Activated T-helper 1 cell treated with Interleukin-2 at 50 U/mL for 16 hours (primary cell): Measurements from ENCODE around the gene NLRP5.
A peak's percentile ranks its signal among the peaks of the same experiment; 100 is the strongest.
"Not testable (repeated sequence)": the region's sequence is repeated elsewhere in the genome, so short reads cannot be mapped to it uniquely, and the experiment has no call there.

Experiments used
- DNase-seq: peaks from one replicate; pipeline ENCODE4 v3.0.0-alpha.2; 2020; ENCODE audit warnings: low read depth

NLRP5 gene

DNA sequence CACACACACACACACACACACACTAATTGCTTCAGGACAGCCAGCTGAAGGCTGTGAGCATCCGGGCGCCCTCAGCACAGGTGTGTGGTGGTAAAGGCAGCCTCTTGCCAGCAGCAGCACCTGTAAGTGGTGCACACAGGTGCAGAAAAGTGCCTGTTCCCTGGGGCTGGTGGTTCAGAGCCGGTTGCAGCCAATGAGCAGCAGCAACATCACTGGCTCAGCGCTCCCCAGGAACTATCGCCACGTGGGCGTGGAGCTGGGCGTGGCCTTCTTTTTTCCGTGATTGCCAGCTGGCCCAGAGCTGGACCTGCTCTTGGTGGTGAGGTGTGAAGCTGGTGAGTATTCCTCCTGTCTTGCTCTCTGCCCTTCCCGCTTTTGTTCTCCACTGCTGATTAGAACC, at the start of gene NLRP5:
Gene NLRP5, plus strand, starts transcription at position 289 of the 400 bp plus-strand sequence.
- DNase-seq, result no peak

DNA sequence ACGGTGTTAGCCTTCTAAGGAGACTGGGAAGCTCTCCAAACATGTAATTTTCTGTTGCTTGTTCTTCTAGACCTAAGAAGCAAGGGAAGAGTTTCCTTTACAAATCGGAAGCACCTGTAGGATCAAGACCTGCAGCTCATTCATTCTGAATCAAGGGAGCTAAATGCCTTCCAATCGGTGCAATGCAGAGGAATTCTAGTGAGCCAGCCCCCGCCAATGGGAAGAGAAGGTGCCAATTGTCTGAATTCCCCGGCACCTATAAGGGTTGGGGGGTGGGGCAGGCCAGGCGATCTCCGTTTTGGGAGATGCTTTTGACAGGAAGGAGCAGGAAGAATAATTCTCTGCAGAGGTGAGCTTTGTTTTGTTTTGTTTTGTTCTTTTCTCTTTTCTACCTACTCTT, 47.4 kb upstream of the NLRP5 start:
- DNase-seq, result no peak

DNA sequence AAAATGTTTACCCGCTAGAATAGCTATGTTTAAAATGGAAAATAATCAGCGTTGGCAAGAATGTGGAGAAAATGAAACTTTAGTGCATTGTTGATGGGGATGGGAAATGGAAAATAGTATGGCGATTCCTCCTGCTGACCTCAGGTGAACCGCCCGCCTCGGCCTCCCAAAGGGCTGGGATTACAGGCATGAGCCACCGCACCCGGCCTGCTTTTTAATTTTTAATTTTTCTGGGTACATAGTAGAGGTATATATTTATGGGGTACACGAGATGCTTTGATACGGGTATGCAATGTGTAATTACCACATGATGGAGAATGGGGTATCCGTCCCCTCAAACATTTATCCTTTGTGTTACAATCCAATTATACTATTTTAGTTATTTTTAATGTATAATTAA, 46.3 kb upstream of the NLRP5 start:
- no peak for DNase-seq

- DNase-seq, result no peak
Observed at GRCh38 chr19:55947532-55947931, 39.0 kb upstream of the NLRP5 start, which contains the start of gene NLRP8. Gene NLRP8, plus strand, starts transcription at chr19:55947832.

- not testable (repeated sequence) for DNase-seq
Observed at GRCh38 chr19:55950566-55950965, 36.0 kb upstream of the NLRP5 start.

DNA sequence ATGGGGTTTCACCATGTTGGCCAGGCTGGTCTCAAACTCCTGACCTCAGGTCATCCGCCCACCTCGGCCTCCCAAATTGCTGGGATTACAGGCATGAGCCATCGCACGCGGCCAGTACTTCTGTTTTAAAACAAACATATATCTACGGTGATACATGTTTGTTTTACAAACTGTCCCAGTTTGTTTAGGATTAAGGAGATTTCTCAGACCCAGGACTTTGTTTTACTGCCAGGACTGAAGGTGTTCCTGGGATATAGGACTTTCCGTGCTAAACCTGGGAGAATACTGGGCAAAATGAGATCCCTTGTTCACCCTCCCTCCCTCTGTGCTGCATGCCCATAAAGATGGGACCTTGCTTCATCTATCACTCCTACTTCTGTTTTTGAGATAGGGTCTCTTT, 30.1 kb upstream of the NLRP5 start:
- DNase-seq, result no peak

GRCh38 chr19:55958356-55958755, 28.2 kb upstream of the NLRP5 start:
- DNase-seq, result no peak

GRCh38 chr19:55959996-55960675, 26.4 kb upstream of the NLRP5 start:
- DNase-seq, result no peak

GRCh38 chr19:55962186-55962585, 24.4 kb upstream of the NLRP5 start:
- DNase-seq, result no peak

DNA sequence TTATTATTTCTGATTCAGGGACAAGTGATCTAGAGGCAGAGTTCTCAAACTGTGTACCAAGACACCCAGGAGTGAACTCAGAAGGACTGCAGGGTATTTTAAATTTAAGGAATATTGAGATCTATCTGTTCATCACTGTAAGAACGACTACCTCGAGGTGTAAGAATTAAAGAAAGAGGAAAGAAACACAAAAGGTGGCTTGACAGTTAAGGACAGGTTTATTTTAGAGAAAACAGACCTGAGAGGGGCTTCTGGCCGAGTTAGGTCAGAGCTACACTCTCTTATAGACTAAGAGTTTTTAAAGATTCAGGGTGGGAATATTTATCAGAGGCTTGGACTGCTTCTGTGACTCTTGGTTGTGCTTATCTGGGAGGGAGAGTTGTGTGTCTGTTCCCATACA, 12.6 kb upstream of the NLRP5 start:
- DNase-seq, result no peak

DNA sequence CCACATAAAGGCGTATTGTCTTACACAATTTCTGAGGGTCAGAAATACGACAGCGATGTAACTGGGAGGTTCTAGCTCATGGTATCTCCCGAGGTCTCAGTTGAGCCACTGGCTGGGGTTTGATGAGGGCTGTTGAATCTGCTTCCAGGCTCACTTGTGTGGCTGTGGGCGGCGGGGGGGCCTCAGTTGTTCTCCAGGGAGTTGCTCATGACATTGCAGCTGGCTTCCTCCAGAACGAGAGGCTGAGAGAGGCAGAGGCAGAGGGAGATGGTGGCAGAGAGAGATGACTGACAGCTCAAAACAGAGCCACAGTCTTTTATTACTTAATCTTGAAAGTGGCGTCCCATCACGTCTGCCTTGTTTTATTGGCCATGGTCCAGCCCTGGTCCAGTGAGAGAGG, 6.2 kb upstream of the NLRP5 start:
- no peak for DNase-seq

DNA sequence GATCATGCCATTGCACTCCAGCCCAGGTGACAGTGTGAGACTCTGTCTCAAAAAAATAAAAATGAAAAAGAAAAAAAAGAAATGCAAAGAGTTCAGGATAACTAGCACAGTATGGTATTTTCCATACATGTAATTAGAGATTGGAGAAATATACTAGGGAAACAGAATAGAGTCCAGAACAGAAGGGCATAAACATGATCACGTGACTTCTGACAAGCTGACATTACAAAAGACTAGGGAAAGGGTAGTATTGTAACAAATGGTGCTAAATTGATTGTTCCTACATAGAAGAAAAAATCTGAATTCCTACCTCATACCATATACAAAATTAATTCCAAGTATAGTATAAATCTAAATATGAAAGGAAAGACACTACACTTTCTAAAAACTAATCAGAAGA, 1.3 kb upstream of the NLRP5 start:
- DNase-seq, result no peak

GRCh38 chr19:55990831-55991230, 4.3 kb downstream of the NLRP5 start:
- no peak for DNase-seq

GRCh38 chr19:55993492-55993891, 6.9 kb downstream of the NLRP5 start:
- DNase-seq, result no peak

GRCh38 chr19:56014765-56015164, 28.2 kb downstream of the NLRP5 start:
- no peak for DNase-seq

- DNase-seq, result no peak
Observed at GRCh38 chr19:56015756-56016155, 29.2 kb downstream of the NLRP5 start.

- not testable (repeated sequence) for DNase-seq
Observed at GRCh38 chr19:56019325-56019724, 32.8 kb downstream of the NLRP5 start.

DNA sequence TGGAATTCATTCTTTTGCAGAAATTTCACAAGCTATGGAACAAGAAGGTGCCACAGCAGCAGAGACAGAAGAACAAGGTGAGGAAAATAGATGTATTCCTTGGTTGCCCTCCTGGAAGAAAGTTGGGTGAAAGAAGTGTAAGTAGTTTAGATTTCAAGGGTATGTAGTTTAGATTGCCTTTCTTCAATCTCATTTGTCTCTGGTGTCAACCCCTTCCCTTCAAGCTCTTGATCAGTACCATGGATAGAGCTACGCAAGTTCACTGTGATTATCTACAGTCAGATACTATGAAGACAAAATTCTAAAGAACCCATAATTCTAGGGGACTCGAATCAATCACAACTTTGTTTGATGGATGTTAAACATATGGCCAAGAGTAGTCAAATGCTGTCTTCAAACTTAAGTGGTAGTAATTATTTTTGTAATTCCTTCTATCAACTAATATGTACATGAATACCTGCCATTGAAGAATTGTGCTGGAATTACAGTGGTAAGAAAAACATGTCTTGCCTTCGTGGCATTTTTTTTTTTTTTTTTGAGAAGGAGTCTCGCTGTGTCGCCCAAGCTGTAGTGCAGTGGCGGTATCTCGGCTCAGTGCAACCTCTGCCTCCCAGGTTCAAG, 33.9 kb downstream of the NLRP5 start:
- DNase-seq, result not testable (repeated sequence)

GRCh38 chr19:56026769-56027168, 40.2 kb downstream of the NLRP5 start:
- no peak for DNase-seq

- DNase-seq, result no peak
Observed at GRCh38 chr19:56053596-56053995, 67.0 kb downstream of the NLRP5 start.

GRCh38 chr19:56066152-56067023, 79.8 kb downstream of the NLRP5 start:
- DNase-seq, result peak; percentile 40

- no peak for DNase-seq
Observed at GRCh38 chr19:56069642-56070041, 83.1 kb downstream of the NLRP5 start.

GRCh38 chr19:56071151-56071550, 84.6 kb downstream of the NLRP5 start:
- DNase-seq, result no peak
